CD4-positive, alpha-beta T cell (primary cell): ENCODE measurements around the gene PALM. TPM values are rescaled to one million over a fixed set of nuclear protein-coding genes. Genes with fewer than 3 reads are reported as not detected.
A peak's percentile ranks its signal among the peaks of the same experiment; 100 is the strongest.

Source experiments
- ATAC-seq: fragments of 200-7000 bp; cut with Tn5 transposase; one replicate; pipeline ENCODE4 v1.10.0; 2022; ENCODE audit warnings: mild to moderate bottlenecking; ENCODE audit not compliant: poor library complexity
- CTCF ChIA-PET: fragments of 350-600 bp; sonication (Branson Sonifier 250); formaldehyde crosslinking; loops from one replicate; lab custom pipeline; 2021; ENCODE audit warnings: antibody characterized with exemption, inconsistent platforms; lab: Charles Lee
- POLR2A ChIA-PET: fragments of 350-600 bp; sonication (Branson Sonifier 250); formaldehyde crosslinking; loops from one replicate; lab custom pipeline; 2021; ENCODE audit warnings: antibody characterized with exemption, inconsistent platforms; lab: Charles Lee
- DNase-seq, 14 experiments: peaks; one replicate each; pipeline ENCODE4 v3.0.0-alpha.2; 2013 to 2020; ENCODE audit warnings: mixed read lengths in 2 of 14
- H3K27ac ChIP-seq, 2 donors: one replicate each; pipeline versions ENCODE4 v1.5.1 to v1.7.0; 2013; ENCODE audit warnings: low read length in 2 of 2, low read depth in 1 of 2, mild to moderate bottlenecking in 1 of 2
- H3K27me3 ChIP-seq, 2 experiments: 1 replicate in 1 of 2; 2 replicates in 1 of 2; pipeline versions ENCODE4 v1.6.1 to v1.7.0; 2013; ENCODE audit warnings: low read length in 2 of 2, control low read depth in 1 of 2, mild to moderate bottlenecking in 1 of 2, moderate library complexity in 1 of 2; ENCODE audit not compliant: insufficient read depth in 2 of 2, control insufficient read depth in 1 of 2
- H3K36me3 ChIP-seq: one replicate; pipeline ENCODE4 v1.6.1; 2013; ENCODE audit warnings: low read length, control low read depth; ENCODE audit not compliant: insufficient read depth
- H3K4me1 ChIP-seq: one replicate; pipeline ENCODE4 v1.6.1; 2013; ENCODE audit warnings: low read length, control low read depth; ENCODE audit not compliant: insufficient read depth
- H3K4me3 ChIP-seq: one replicate; pipeline ENCODE4 v1.5.1; 2013; ENCODE audit warnings: mild to moderate bottlenecking, low read length, moderate library complexity
- H3K9me3 ChIP-seq, 2 experiments: 1 replicate in 1 of 2; 2 replicates in 1 of 2; pipeline versions ENCODE4 v1.6.1 to v1.7.0; 2013; ENCODE audit warnings: low read length in 2 of 2, mild to moderate bottlenecking in 2 of 2, control low read depth in 1 of 2, moderate library complexity in 1 of 2; ENCODE audit not compliant: control insufficient read depth in 1 of 2, insufficient read depth in 1 of 2
- H3K27ac Mint-ChIP-seq: one replicate; pipeline ENCODE4 v1.8.0; 2020; ENCODE audit warnings: mixed read lengths
- H3K27me3 Mint-ChIP-seq: one replicate; pipeline ENCODE4 v1.8.0; 2021; ENCODE audit warnings: mixed read lengths
- H3K36me3 Mint-ChIP-seq: one replicate; pipeline ENCODE4 v1.8.0; 2021; ENCODE audit warnings: low read depth, mixed read lengths
- H3K4me1 Mint-ChIP-seq: one replicate; pipeline ENCODE4 v1.8.0; 2021; ENCODE audit warnings: low read depth, mixed read lengths
- H3K4me3 Mint-ChIP-seq: one replicate; pipeline ENCODE4 v1.8.0; 2020; ENCODE audit warnings: mild to moderate bottlenecking, mixed read lengths
- H3K9me3 Mint-ChIP-seq: one replicate; pipeline ENCODE4 v1.8.0; 2020; ENCODE audit warnings: mixed read lengths
- CTCF ChIP-seq: fragments of 200-600 bp; IDR thresholded peaks from one replicate; pipeline ENCODE4 v1.8.0; 2022; ENCODE audit warnings: antibody characterized with exemption, mild to moderate bottlenecking
- intact Hi-C, 2 experiments: fragments of 100-400 bp; cut with DNase I in 1 of 2; cut with micrococcal nuclease in 1 of 2; formaldehyde crosslinking; loops; one replicate each; pipeline versions ENCODE4 v1.15.1 to v1.9.0; 2023 to 2025; cut with DNase I, micrococcal nuclease
- total RNA-seq, 174 experiments: library from RNA in 2 of 174; stranded (reverse) in 2 of 174; gene quantifications; one replicate each; pipeline ENCODE4 v1.2.3 and lab custom pipeline; 2021 to 2026

PALM gene
- total RNA-seq, 2 experiments from 2014 or later: not detected

- H3K9me3 ChIP-seq: no peaks in the 10 kb centered on the region
- intact Hi-C loops: loop anchor here (10.0 kb wide), 2 partner anchors 311 to 451 kb away; partner anchors contain the start of genes ATP5F1D (in 1 of the 2), GPX4 (in 1 of the 2) and MIDN (in 1 of the 2)
- no peaks in the 10 kb centered on the region for H3K27me3 ChIP-seq
- H3K36me3 Mint-ChIP-seq: peaks cover 10% of the 10 kb centered on the region
- peaks cover 14% of the 10 kb centered on the region for H3K4me1 Mint-ChIP-seq
- no peak overlapping the region for H3K27ac ChIP-seq
- H3K27ac Mint-ChIP-seq: no peak overlapping the region
- DNase-seq (no peak), ATAC-seq (no peak)
- no peaks in the 10 kb centered on the region for H3K9me3 Mint-ChIP-seq
- H3K27me3 Mint-ChIP-seq: peaks cover 6% of the 10 kb centered on the region
- ChIA-PET POLR2A (no interaction called here), CTCF (no interaction called here)
- H3K4me3 ChIP-seq: no peak overlapping the region
- peaks cover 4% of the 10 kb centered on the region for H3K36me3 ChIP-seq
- peak overlapping the region; percentile 54 for H3K4me3 Mint-ChIP-seq
- TF ChIP-seq CTCF: no peak
- H3K4me1 ChIP-seq: peaks cover 21% of the 10 kb centered on the region
These were observed 85.1 kb downstream of the PALM start for GRCh38 chr19:793806-794205.

GRCh38 chr19:795073-795611, 86.4 kb downstream of the PALM start:
- no peak overlapping the region for H3K4me3 ChIP-seq
- Mint-ChIP-seq H3K27me3 (no peaks in the 10 kb centered on the region), H3K4me1 (peaks cover 21% of the 10 kb centered on the region), H3K27ac (no peak overlapping the region), H3K36me3 (peaks cover 23% of the 10 kb centered on the region), H3K4me3 (no peak overlapping the region), H3K9me3 (no peaks in the 10 kb centered on the region)
- ChIA-PET CTCF (no interaction called here), POLR2A (interaction anchor here (0.8 kb wide), 1 partner anchor 98 kb away, joined by 3 read pairs; the partner anchor contains the start of genes MED16 and RNU6-9)
- intact Hi-C loops: loop anchor here (5.0 to 10.0 kb wide), 4 partner anchors 133 to 450 kb away; partner anchors contain the start of genes ATP5F1D (in 1 of the 2), GPX4 (in 1 of the 2), MIDN (in 1 of the 2) and RNF126 (in 1 of the 2)
- no peak for ATAC-seq
- no peaks in the 10 kb centered on the region for H3K27me3 ChIP-seq
- no peak overlapping the region for H3K27ac ChIP-seq
- DNase-seq: peak in 1 of 14 experiments; percentile 53
- no peak for TF ChIP-seq CTCF
- H3K4me1 ChIP-seq: peaks cover 30% of the 10 kb centered on the region
- H3K36me3 ChIP-seq: peaks cover 15% of the 10 kb centered on the region
- no peaks in the 10 kb centered on the region for H3K9me3 ChIP-seq

GRCh38 chr19:795691-796581, 87.2 kb downstream of the PALM start:
- ChIA-PET CTCF (interaction anchor here (0.5 kb wide), 1 partner anchor 11 kb away, joined by 3 read pairs; no protein-coding TSS in a partner anchor), POLR2A (interaction anchor here (0.7 to 2.2 kb wide), 6 partner anchors 97 to 473 kb away, joined by 3 to 11 read pairs (median 4); partner anchors contain the start of genes ARHGAP45, CIRBP, GPX4 and MED16)
- H3K9me3 ChIP-seq: no peaks in the 10 kb centered on the region
- Mint-ChIP-seq H3K27ac (no peak overlapping the region), H3K4me1 (peaks cover 27% of the 10 kb centered on the region), H3K36me3 (peaks cover 30% of the 10 kb centered on the region), H3K27me3 (no peaks in the 10 kb centered on the region), H3K9me3 (no peaks in the 10 kb centered on the region), H3K4me3 (no peak overlapping the region)
- H3K27ac ChIP-seq: no peak overlapping the region
- H3K4me1 ChIP-seq: peaks cover 38% of the 10 kb centered on the region
- peak in 1 of 14 experiments; percentile 64 for DNase-seq
- intact Hi-C loops: loop anchor here (5.0 to 10.0 kb wide), 4 partner anchors 134 to 449 kb away; partner anchors contain the start of genes ATP5F1D (in 1 of the 2), GPX4 (in 1 of the 2), MIDN (in 1 of the 2) and RNF126 (in 1 of the 2)
- no peaks in the 10 kb centered on the region for H3K27me3 ChIP-seq
- no peak for ATAC-seq
- no peak for TF ChIP-seq CTCF
- H3K36me3 ChIP-seq: peaks cover 22% of the 10 kb centered on the region
- H3K4me3 ChIP-seq: peak overlapping the region; percentile 87
